ENCODE data around the gene NUMBL. TPM values are rescaled to one million over a fixed set of nuclear protein-coding genes. Genes with fewer than 3 reads are reported as not detected.

Gene NUMBL
- total RNA-seq, 1 experiment from 2014 or later = 41.7 TPM

DNA sequence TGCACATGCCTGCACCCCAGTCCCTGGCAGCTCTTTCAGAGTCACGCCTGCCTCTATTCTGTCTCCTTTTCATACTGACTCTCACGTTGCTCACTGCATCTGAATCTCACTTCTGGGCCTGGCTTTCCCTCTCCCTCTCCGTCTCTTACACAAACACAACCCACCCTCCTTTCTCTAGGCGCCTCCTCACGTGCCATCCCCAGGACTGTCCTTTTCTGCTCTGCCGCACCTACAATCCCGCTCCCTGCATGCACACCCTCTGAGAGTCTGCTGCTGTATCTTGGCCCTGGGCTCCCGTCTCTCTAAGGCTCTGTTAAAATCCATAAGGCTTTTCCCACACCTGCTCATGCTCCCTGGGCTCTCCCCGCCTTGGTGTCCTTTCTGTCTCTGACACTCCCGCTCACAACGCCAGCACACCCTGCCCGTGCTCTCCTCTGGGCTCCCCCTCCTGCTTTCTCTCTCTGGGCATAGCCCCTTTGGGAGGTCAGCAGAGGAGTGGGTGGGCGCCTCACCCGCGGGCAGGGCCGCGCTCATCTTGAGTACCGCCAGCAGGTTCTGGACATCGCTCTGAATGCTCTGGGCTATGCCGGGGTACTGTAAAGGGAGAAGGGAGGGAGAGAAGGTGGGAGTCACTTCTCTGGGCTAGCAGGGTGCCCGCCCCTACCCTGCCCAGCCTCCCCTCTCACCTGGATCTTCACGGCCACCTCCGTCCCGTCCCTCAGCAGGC is 12.7 kb upstream of the NUMBL start:
- H3K9me2 ChIP-seq (ENCODE audit: insufficient read depth) = no peaks in the 10 kb centered on the region
- no peak overlapping the region for H3K4me2 ChIP-seq (ENCODE audit: low read length)
- ChIA-PET POLR2A (no interaction called here), CTCF (interaction anchor here (1.2 kb wide), 1 partner anchor 40 kb away, joined by 3 read pairs; no protein-coding TSS in a partner anchor), RAD21 (ENCODE audit: low non-redundant PET in 1 of 2, low total read pairs in 2 of 2, uncharacterized antibody in 2 of 2, unreplicated experiment in 2 of 2) (no interaction called here)
- ATAC-seq = no peak
- H3K9me3 ChIP-seq (ENCODE audit: control insufficient read depth in 1 of 2, insufficient read depth in 1 of 2, low read depth in 1 of 2, low read length in 2 of 2) = no peaks in the 10 kb centered on the region
- BruUV-seq (replicated peaks) = no TSS peak
- no peaks in the 10 kb centered on the region for H3K4me1 ChIP-seq (ENCODE audit: control insufficient read depth in 1 of 2, insufficient read depth in 2 of 2, low read length in 2 of 2)
- TF ChIP-seq, protein P1, sequence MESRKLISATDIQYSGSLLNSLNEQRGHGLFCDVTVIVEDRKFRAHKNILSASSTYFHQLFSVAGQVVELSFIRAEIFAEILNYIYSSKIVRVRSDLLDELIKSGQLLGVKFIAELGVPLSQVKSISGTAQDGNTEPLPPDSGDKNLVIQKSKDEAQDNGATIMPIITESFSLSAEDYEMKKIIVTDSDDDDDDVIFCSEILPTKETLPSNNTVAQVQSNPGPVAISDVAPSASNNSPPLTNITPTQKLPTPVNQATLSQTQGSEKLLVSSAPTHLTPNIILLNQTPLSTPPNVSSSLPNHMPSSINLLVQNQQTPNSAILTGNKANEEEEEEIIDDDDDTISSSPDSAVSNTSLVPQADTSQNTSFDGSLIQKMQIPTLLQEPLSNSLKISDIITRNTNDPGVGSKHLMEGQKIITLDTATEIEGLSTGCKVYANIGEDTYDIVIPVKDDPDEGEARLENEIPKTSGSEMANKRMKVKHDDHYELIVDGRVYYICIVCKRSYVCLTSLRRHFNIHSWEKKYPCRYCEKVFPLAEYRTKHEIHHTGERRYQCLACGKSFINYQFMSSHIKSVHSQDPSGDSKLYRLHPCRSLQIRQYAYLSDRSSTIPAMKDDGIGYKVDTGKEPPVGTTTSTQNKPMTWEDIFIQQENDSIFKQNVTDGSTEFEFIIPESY (IDR thresholded peaks at IDR 0.05; ENCODE audit: extremely low read depth, insufficient replicate concordance, low read length) = no peak
- TF ChIP-seq POLR2A (IDR thresholded peaks at IDR 0.05; ENCODE audit: borderline replicate concordance, extremely low read depth, insufficient read depth, insufficient read length) (no peak), ZNF274 (IDR thresholded peaks at IDR 0.05; ENCODE audit: low read depth, low read length) (no peak), EZH2 (IDR thresholded peaks at IDR 0.05) (no peak), JUND (IDR thresholded peaks at IDR 0.05) (no peak), ELF1 (IDR thresholded peaks at IDR 0.05; ENCODE audit: borderline replicate concordance, low read depth) (no peak), EZH2phosphoT487 (IDR thresholded peaks at IDR 0.05; ENCODE audit: borderline replicate concordance) (no peak), SRF (IDR thresholded peaks at IDR 0.05; ENCODE audit: low read depth) (no peak), TCF7L2 (IDR thresholded peaks at IDR 0.05; ENCODE audit: borderline replicate concordance, extremely low read depth, insufficient read depth, insufficient read length) (no peak), YY1 (IDR thresholded peaks at IDR 0.05; ENCODE audit: extremely low read depth, insufficient replicate concordance, low read depth, low read length) (no peak), ZFX (IDR thresholded peaks at IDR 0.05) (no peak), SP1 (IDR thresholded peaks at IDR 0.05; ENCODE audit: low read depth) (no peak), SIN3A (IDR thresholded peaks at IDR 0.05; ENCODE audit: low read depth) (no peak), EGR1 (IDR thresholded peaks at IDR 0.05; ENCODE audit: low read depth) (no peak), FOSL1 (IDR thresholded peaks at IDR 0.05; ENCODE audit: low read depth) (no peak), POLR2AphosphoS5 (IDR thresholded peaks at IDR 0.05; ENCODE audit: low read depth, low read length) (no peak)
- TF ChIP-seq, protein P2, sequence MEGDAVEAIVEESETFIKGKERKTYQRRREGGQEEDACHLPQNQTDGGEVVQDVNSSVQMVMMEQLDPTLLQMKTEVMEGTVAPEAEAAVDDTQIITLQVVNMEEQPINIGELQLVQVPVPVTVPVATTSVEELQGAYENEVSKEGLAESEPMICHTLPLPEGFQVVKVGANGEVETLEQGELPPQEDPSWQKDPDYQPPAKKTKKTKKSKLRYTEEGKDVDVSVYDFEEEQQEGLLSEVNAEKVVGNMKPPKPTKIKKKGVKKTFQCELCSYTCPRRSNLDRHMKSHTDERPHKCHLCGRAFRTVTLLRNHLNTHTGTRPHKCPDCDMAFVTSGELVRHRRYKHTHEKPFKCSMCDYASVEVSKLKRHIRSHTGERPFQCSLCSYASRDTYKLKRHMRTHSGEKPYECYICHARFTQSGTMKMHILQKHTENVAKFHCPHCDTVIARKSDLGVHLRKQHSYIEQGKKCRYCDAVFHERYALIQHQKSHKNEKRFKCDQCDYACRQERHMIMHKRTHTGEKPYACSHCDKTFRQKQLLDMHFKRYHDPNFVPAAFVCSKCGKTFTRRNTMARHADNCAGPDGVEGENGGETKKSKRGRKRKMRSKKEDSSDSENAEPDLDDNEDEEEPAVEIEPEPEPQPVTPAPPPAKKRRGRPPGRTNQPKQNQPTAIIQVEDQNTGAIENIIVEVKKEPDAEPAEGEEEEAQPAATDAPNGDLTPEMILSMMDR (IDR thresholded peaks at IDR 0.05 in 2 of 3, conservative IDR thresholded peaks at IDR 0.05 in 1 of 3; ENCODE audit: borderline replicate concordance in 1 of 3, insufficient read depth in 1 of 3, low read depth in 2 of 3, low read length in 2 of 3) = no peak
- TF ChIP-seq, protein P3, sequence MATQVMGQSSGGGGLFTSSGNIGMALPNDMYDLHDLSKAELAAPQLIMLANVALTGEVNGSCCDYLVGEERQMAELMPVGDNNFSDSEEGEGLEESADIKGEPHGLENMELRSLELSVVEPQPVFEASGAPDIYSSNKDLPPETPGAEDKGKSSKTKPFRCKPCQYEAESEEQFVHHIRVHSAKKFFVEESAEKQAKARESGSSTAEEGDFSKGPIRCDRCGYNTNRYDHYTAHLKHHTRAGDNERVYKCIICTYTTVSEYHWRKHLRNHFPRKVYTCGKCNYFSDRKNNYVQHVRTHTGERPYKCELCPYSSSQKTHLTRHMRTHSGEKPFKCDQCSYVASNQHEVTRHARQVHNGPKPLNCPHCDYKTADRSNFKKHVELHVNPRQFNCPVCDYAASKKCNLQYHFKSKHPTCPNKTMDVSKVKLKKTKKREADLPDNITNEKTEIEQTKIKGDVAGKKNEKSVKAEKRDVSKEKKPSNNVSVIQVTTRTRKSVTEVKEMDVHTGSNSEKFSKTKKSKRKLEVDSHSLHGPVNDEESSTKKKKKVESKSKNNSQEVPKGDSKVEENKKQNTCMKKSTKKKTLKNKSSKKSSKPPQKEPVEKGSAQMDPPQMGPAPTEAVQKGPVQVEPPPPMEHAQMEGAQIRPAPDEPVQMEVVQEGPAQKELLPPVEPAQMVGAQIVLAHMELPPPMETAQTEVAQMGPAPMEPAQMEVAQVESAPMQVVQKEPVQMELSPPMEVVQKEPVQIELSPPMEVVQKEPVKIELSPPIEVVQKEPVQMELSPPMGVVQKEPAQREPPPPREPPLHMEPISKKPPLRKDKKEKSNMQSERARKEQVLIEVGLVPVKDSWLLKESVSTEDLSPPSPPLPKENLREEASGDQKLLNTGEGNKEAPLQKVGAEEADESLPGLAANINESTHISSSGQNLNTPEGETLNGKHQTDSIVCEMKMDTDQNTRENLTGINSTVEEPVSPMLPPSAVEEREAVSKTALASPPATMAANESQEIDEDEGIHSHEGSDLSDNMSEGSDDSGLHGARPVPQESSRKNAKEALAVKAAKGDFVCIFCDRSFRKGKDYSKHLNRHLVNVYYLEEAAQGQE (IDR thresholded peaks at IDR 0.05; ENCODE audit: low read depth) = no peak
- TF ChIP-seq, protein P4, sequence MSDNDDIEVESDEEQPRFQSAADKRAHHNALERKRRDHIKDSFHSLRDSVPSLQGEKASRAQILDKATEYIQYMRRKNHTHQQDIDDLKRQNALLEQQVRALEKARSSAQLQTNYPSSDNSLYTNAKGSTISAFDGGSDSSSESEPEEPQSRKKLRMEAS (IDR thresholded peaks at IDR 0.05) = no peak
- H3K79me2 ChIP-seq (ENCODE audit: insufficient read depth, low read length) = no peaks in the 10 kb centered on the region
- H3K27ac ChIP-seq (ENCODE audit: low read depth, low read length) = no peak overlapping the region
- no peaks in the 10 kb centered on the region for H4K20me1 ChIP-seq (ENCODE audit: insufficient read depth)
- H3K4me3 ChIP-seq (replicated peaks in 1 of 2; ENCODE audit: low read depth in 1 of 2, low read length in 2 of 2) = no peak overlapping the region
- no peak overlapping the region for H2AFZ ChIP-seq (ENCODE audit: low read depth, low read length, poor library complexity, severe bottlenecking)
- H3K27me3 ChIP-seq (ENCODE audit: insufficient read depth, low read length) = no peaks in the 10 kb centered on the region
- intact Hi-C loops (cut with micrococcal nuclease) = no loop called here
- peaks cover 15 to 20% of the 10 kb centered on the region in 2 experiments for H3K36me3 ChIP-seq (ENCODE audit: control insufficient read depth in 1 of 2, insufficient read depth in 2 of 2, low read length in 2 of 2)
- no peak for DNase-seq (ENCODE audit: low read depth, low spot score)
- no peak overlapping the region for H3K9ac ChIP-seq (ENCODE audit: low read length)

Data from HCT116 (cell line).